ENCODE data around the gene VTI1A. TPM values are rescaled to one million over a fixed set of nuclear protein-coding genes. Genes with fewer than 3 reads are reported as not detected.

The VTI1A gene
- total and polyA plus RNA-seq, 7 donors = 10.8 to 80.3 (median 36.8) TPM

DNA sequence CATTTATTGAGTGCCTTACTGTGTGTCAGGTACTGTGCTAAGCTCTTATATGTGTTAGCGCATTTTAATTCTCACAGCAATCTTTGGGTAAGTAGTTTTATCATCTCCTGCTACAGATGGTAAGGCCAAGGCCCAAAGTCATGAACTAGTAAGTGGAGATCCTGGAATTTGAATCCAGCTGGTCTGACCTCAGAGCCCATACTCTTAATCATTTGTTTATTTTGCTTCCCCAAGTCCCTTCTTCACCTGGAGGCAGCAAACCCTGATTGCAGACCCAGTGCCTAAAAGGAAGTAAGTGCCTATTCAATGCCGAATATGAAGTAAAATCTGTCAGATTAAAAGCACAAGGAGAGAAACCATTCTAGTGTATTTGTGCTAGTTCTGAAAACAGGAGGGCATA lies 320.1 kb downstream of the VTI1A start:
- Histone ChIP-seq H3K27ac (no peak overlapping the region), H3K4me1 (no peaks in the 10 kb centered on the region), H3K36me3 (no peaks in the 10 kb centered on the region), H3K9me3 (no peaks in the 10 kb centered on the region), H3K27me3 (no peaks in the 10 kb centered on the region), H3K4me3 (no peak overlapping the region)
- no peak for DNase-seq
- 91 to 95% methylated on average over 2 of the region's 2 CpGs for WGBS, 2 donors
- intact Hi-C loops (cut with DNase I) = no loop called here
- no peak for TF ChIP-seq EP300 (IDR thresholded peaks at IDR 0.05)
- TF ChIP-seq POLR2AphosphoS5 (IDR thresholded peaks at IDR 0.05) = no peak
- TF ChIP-seq CTCF (IDR thresholded peaks at IDR 0.05) = no peak
- TF ChIP-seq POLR2A (IDR thresholded peaks at IDR 0.05) = no peak

DNA sequence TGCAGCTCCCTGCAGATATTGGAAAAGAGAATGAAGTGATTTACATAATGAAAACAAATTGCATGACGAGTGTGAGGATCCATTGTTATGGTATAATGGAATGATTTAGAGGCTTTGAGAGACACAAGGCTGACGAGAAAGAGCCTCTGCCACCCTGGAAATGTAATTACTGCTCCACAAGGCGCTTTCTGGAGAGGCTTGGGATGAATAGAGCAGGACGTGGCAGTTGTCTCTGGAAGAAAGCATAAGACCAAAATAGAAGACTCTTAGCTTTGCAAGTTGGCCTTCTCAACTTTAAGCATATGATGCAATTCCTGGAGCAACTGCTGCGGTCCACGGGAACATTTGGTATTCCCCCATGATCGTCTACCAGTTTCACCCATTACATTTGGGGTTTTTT lies 321.1 kb downstream of the VTI1A start:
- Histone ChIP-seq H3K27me3 (no peaks in the 10 kb centered on the region), H3K4me3 (no peak overlapping the region), H3K36me3 (no peaks in the 10 kb centered on the region), H3K27ac (no peak overlapping the region), H3K9me3 (no peaks in the 10 kb centered on the region), H3K4me1 (no peaks in the 10 kb centered on the region)
- TF ChIP-seq EP300 (IDR thresholded peaks at IDR 0.05) = no peak
- TF ChIP-seq CTCF (IDR thresholded peaks at IDR 0.05) = no peak
- TF ChIP-seq POLR2AphosphoS5 (IDR thresholded peaks at IDR 0.05) = no peak
- TF ChIP-seq POLR2A (IDR thresholded peaks at IDR 0.05) = no peak
- DNase-seq = no peak
- 93 to 97% methylated on average over 7 of the region's 7 CpGs for WGBS, 2 donors
- intact Hi-C loops (cut with DNase I) = no loop called here

DNA sequence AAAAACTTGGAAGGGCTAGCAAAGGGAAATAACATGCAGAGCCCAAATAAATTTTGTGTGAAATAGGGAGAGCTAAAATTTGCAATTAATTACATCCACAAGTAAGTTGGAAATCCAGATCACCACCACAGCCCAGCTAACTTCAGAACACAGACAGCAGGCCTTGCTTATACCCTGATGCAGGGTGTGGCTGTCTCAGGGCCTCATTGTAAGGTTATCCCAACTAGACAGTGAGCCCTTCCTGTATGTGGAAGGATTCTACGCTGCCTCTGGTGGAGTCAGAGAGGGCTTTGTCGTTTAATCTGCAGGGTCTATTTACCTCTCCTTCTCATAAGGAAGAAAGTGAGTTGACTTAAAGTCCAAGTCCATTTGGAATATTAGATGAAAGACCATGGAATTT lies 322.1 kb downstream of the VTI1A start:
- Histone ChIP-seq H3K27ac (no peak overlapping the region), H3K4me3 (no peak overlapping the region), H3K4me1 (no peaks in the 10 kb centered on the region), H3K36me3 (no peaks in the 10 kb centered on the region), H3K9me3 (no peaks in the 10 kb centered on the region), H3K27me3 (no peaks in the 10 kb centered on the region)
- WGBS, 2 donors = 61 to 75% methylated on average over 2 of the region's 2 CpGs
- no peak for DNase-seq
- TF ChIP-seq EP300 (IDR thresholded peaks at IDR 0.05) (no peak), POLR2AphosphoS5 (IDR thresholded peaks at IDR 0.05) (no peak), POLR2A (IDR thresholded peaks at IDR 0.05) (no peak), CTCF (IDR thresholded peaks at IDR 0.05) (no peak)
- intact Hi-C loops (cut with DNase I) = no loop called here

DNA sequence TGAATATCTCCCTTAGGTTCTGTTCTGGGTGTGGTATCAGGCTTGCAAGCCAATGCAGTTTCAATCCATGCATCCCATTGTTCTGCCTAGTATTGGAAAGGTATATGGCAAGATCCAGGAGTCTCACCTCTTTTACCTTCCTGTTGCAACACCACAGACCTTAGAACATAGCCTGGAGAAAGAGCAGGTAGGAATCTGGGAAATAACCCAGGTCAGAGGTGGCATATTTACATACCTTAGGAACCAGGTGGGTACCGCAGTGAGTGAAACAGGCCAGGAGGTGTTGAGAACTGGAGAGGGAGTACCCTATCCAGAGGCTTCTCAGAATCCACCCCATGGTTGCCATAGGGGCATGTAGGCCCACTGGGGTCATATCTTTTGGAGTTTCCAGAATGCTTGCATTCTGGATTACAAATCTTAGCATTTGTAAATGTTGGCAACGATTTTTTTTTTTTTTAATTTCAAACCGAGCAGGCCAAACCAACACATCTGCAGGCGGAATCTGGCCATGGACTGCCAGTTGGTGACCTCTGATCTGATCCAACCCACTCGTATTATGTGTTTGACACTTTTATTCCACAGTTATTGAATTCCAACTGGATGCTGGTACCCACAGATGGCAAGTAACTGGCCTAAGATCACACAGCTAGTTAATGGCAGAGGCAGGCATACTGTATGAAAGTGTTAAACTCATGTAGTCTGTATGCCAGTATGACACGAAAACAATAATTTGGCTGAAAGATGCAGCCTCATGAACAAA lies 322.8 kb downstream of the VTI1A start:
- TF ChIP-seq POLR2AphosphoS5 (IDR thresholded peaks at IDR 0.05) = no peak
- TF ChIP-seq EP300 (IDR thresholded peaks at IDR 0.05) = no peak
- no peak for TF ChIP-seq CTCF (IDR thresholded peaks at IDR 0.05)
- no peak for TF ChIP-seq POLR2A (IDR thresholded peaks at IDR 0.05)
- H3K4me1 ChIP-seq = no peaks in the 10 kb centered on the region
- H3K9me3 ChIP-seq = no peaks in the 10 kb centered on the region
- no peaks in the 10 kb centered on the region for H3K27me3 ChIP-seq
- intact Hi-C loops (cut with DNase I) = no loop called here
- no peaks in the 10 kb centered on the region for H3K36me3 ChIP-seq
- 94% methylated on average over 6 of the region's 6 CpGs for WGBS, 2 donors
- no peak overlapping the region for H3K4me3 ChIP-seq
- no peak overlapping the region for H3K27ac ChIP-seq
- no peak for DNase-seq

DNA sequence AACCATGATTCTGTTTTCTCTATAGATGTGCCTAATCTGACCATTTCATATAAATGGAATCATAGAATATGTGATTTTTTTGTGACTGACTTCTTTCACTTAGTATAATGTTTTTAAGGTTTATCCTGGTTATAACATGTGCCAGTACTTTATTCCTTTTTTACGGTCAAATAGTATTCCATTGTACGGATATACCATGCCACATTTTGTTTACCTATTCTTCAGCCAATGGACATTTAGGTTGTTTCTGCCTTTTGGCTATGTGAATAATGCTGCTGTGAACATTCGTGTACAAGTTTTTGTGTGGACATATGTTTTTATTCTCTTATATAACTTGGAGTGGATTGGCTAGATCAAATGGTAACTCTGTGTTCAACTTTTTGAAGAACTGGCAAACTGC lies 324.7 kb downstream of the VTI1A start:
- intact Hi-C loops (cut with DNase I) = no loop called here
- no peaks in the 10 kb centered on the region for H3K36me3 ChIP-seq
- H3K4me1 ChIP-seq = peaks cover 0 to 3% (median 0%) of the 10 kb centered on the region in 4 donors
- TF ChIP-seq CTCF (IDR thresholded peaks at IDR 0.05) (no peak), EP300 (IDR thresholded peaks at IDR 0.05) (no peak)
- H3K27ac ChIP-seq = no peak overlapping the region
- H3K27me3 ChIP-seq = no peaks in the 10 kb centered on the region
- 83 to 95% methylated on average over 3 of the region's 3 CpGs for WGBS, 2 donors
- no peaks in the 10 kb centered on the region for H3K9me3 ChIP-seq
- no peak overlapping the region for H3K4me3 ChIP-seq
- no peak for DNase-seq

Data from sigmoid colon (tissue), 7 donors.